Measurements from ENCODE around the gene MBTPS1.

GRCh38 chr16:84005391-84005790 lies 111.4 kb downstream of the MBTPS1 start:
- TF ChIP-seq CTCF (IDR thresholded peaks at IDR 0.05) (no peak), ZFX (IDR thresholded peaks at IDR 0.05; ENCODE audit: borderline replicate concordance) (no peak)

Measured in 22Rv1 (cell line).